ENCODE data around the gene TRMT6.

Gene TRMT6

GRCh38 chr20:5950271-5951031 is at the start of gene TRMT6, which contains the start of gene MCM8:
TRMT6 (minus strand) TSS chr20:5950533; CDS start chr20:5950405, 128 bp downstream.
MCM8 (plus strand) TSS chr20:5950652; CDS start chr20:5952016, 1,364 bp downstream.
- ChIA-PET CTCF (interaction anchor here (2.2 kb wide), 1 partner anchor 422 kb away, joined by 6 read pairs; no protein-coding TSS in a partner anchor), POLR2A (interaction anchor here (0.6 kb wide), 1 partner anchor 89 kb away, joined by 4 read pairs; no protein-coding TSS in a partner anchor)
- DNase-seq (ENCODE audit: extremely low spot score), result peak; percentile 94
- no peak for TF ChIP-seq CTCF (IDR thresholded peaks at IDR 0.05; ENCODE audit: control extremely low read depth, extremely low read depth, low read depth, missing control alignments)

GRCh38 chr20:5999783-6000182 is 49.5 kb upstream of the TRMT6 start:
- no peak for TF ChIP-seq CTCF (IDR thresholded peaks at IDR 0.05; ENCODE audit: control extremely low read depth, extremely low read depth, low read depth, missing control alignments)
- CTCF ChIA-PET, result interaction anchor here (5.4 kb wide), 1 partner anchor 470 kb away, joined by 41 read pairs; no protein-coding TSS in a partner anchor
- POLR2A ChIA-PET, result no interaction called here
- no peak for DNase-seq (ENCODE audit: extremely low spot score)

GRCh38 chr20:5996765-5997164 is 46.4 kb upstream of the TRMT6 start:
- TF ChIP-seq CTCF (IDR thresholded peaks at IDR 0.05; ENCODE audit: control extremely low read depth, extremely low read depth, low read depth, missing control alignments), result no peak
- DNase-seq (ENCODE audit: extremely low spot score), result peak; percentile 56
- CTCF ChIA-PET, result interaction anchor here (1.0 to 1.6 kb wide), 7 partner anchors 9 to 467 kb away, joined by 3 to 9 read pairs (median 4); no protein-coding TSS in a partner anchor
- POLR2A ChIA-PET, result no interaction called here

GRCh38 chr20:5991623-5992441 is 41.5 kb upstream of the TRMT6 start:
- CTCF ChIA-PET, result interaction anchor here (0.7 to 1.2 kb wide), 3 partner anchors 10 to 463 kb away, joined by 3 to 4 read pairs (median 3); no protein-coding TSS in a partner anchor

GRCh38 chr20:5990946-5991345 is 40.6 kb upstream of the TRMT6 start:
- no peak for TF ChIP-seq CTCF (IDR thresholded peaks at IDR 0.05; ENCODE audit: control extremely low read depth, extremely low read depth, low read depth, missing control alignments)
- POLR2A ChIA-PET, result no interaction called here
- CTCF ChIA-PET, result interaction anchor here (1.1 to 3.3 kb wide), 3 partner anchors 10 to 462 kb away, joined by 4 to 12 read pairs (median 8); no protein-coding TSS in a partner anchor
- DNase-seq (ENCODE audit: extremely low spot score), result no peak

More at GRCh38 chr20:5991623-5992441, 41.5 kb upstream of the TRMT6 start:
- DNase-seq (ENCODE audit: extremely low spot score), result no peak
- POLR2A ChIA-PET, result no interaction called here
- TF ChIP-seq CTCF (IDR thresholded peaks at IDR 0.05; ENCODE audit: control extremely low read depth, extremely low read depth, low read depth, missing control alignments), result no peak

GRCh38 chr20:5989539-5989938 is 39.2 kb upstream of the TRMT6 start:
- TF ChIP-seq CTCF (IDR thresholded peaks at IDR 0.05; ENCODE audit: control extremely low read depth, extremely low read depth, low read depth, missing control alignments), result peak; percentile 2
- ChIA-PET CTCF (interaction anchor here (1.1 to 3.3 kb wide), 4 partner anchors 9 to 461 kb away, joined by 3 to 12 read pairs (median 6); no protein-coding TSS in a partner anchor), POLR2A (no interaction called here)
- no peak for DNase-seq (ENCODE audit: extremely low spot score)
